Common myeloid progenitor, CD34-positive (primary cell): ENCODE measurements around the gene PHLDA3.

Experiments
- CTCF ChIA-PET: fragments of 350-600 bp; sonication (Branson Sonifier 250); formaldehyde crosslinking; loops from one replicate; lab custom pipeline; 2021; ENCODE audit warnings: antibody characterized with exemption; lab: Charles Lee
- POLR2A ChIA-PET: fragments of 350-600 bp; sonication (Branson Sonifier 250); formaldehyde crosslinking; loops from one replicate; lab custom pipeline; 2021; ENCODE audit warnings: antibody characterized with exemption; lab: Charles Lee
- DNase-seq, 3 donors: peaks; one replicate each; pipeline versions ENCODE4 v3.0.0 to v3.0.0-alpha.2; 2013
- H3K27ac ChIP-seq, 2 experiments: 1 replicate in 1 of 2; 2 replicates in 1 of 2; pipeline ENCODE4 v1.7.0; 2013; ENCODE audit warnings: inconsistent platforms in 2 of 2, low read length in 2 of 2, mild to moderate bottlenecking in 2 of 2, low read depth in 1 of 2, moderate library complexity in 1 of 2; ENCODE audit not compliant: severe bottlenecking in 2 of 2, insufficient read depth in 1 of 2, poor library complexity in 1 of 2
- H3K27me3 ChIP-seq, 5 experiments: replicated peaks in 2 of 5; 1 replicate in 3 of 5; 2 replicates in 2 of 5; pipeline versions ENCODE4 v1.6.1 to v1.7.0; 2013; ENCODE audit warnings: low read length in 4 of 5, mild to moderate bottlenecking in 2 of 5, moderate library complexity in 2 of 5, inconsistent platforms in 1 of 5; ENCODE audit not compliant: insufficient read depth in 5 of 5, control insufficient read depth in 4 of 5
- H3K36me3 ChIP-seq, 4 experiments: 1 replicate in 2 of 4; 2 replicates in 2 of 4; pipeline versions ENCODE4 v1.6.1 to v1.7.0; 2013; ENCODE audit warnings: low read length in 3 of 4, control low read depth in 1 of 4, mild to moderate bottlenecking in 1 of 4; ENCODE audit not compliant: control insufficient read depth in 4 of 4, insufficient read depth in 4 of 4
- H3K4me1 ChIP-seq, 4 experiments: 1 replicate in 3 of 4; 2 replicates in 1 of 4; pipeline versions ENCODE4 v1.6.1 to v1.7.1; 2013; ENCODE audit warnings: low read length in 3 of 4, mild to moderate bottlenecking in 3 of 4, control low read depth in 1 of 4, inconsistent platforms in 1 of 4, moderate library complexity in 1 of 4; ENCODE audit not compliant: control insufficient read depth in 4 of 4, insufficient read depth in 4 of 4; ENCODE audit errors: control extremely low read depth in 1 of 4
- H3K4me3 ChIP-seq, 7 experiments: 1 replicate in 4 of 7; 2 replicates in 3 of 7; pipeline versions ENCODE4 v1.5.1 to v1.7.0; 2013; ENCODE audit warnings: mild to moderate bottlenecking in 7 of 7, low read length in 6 of 7, moderate library complexity in 6 of 7, inconsistent platforms in 2 of 7, low read depth in 2 of 7, control low read depth in 1 of 7; ENCODE audit not compliant: insufficient read depth in 4 of 7, control insufficient read depth in 1 of 7; ENCODE audit errors: extremely low read depth in 1 of 7
- H3K9me3 ChIP-seq, 5 experiments: 1 replicate in 4 of 5; 2 replicates in 1 of 5; pipeline versions ENCODE4 v1.6.1 to v1.7.1; 2013; ENCODE audit warnings: low read length in 4 of 5, mild to moderate bottlenecking in 2 of 5, inconsistent platforms in 1 of 5, low read depth in 1 of 5, moderate library complexity in 1 of 5; ENCODE audit not compliant: control insufficient read depth in 4 of 5, insufficient read depth in 2 of 5; ENCODE audit errors: control extremely low read depth in 1 of 5
- WGBS: methylation state at CpG from one replicate; pipeline ENCODE4 v1.1.5; 2013; ENCODE audit not compliant: insufficient coverage; 5-methylcytosine and 5-hydroxymethylcytosine counted together

PHLDA3 gene

GRCh38 chr1:201429736-201430501 is 39.1 kb downstream of the PHLDA3 start:
- Histone ChIP-seq H3K27ac (no peak overlapping the region), H3K9me3 (no peaks in the 10 kb centered on the region), H3K4me3 (no peak overlapping the region), H3K4me1 (peaks cover 0 to 5% (median 0%) of the 10 kb centered on the region in 4 experiments), H3K36me3 (no peaks in the 10 kb centered on the region), H3K27me3 (no peaks in the 10 kb centered on the region)
- no peak for DNase-seq
- ChIA-PET CTCF (interaction anchor here (1.0 kb wide), 1 partner anchor 51 kb away, joined by 4 read pairs; no protein-coding TSS in a partner anchor), POLR2A (no interaction called here)
- 100% methylated on average over 11 of the region's 18 CpGs for WGBS

GRCh38 chr1:201427963-201428362 is 41.0 kb downstream of the PHLDA3 start:
- Histone ChIP-seq H3K27ac (no peak overlapping the region), H3K4me1 (peaks cover 0 to 5% (median 0%) of the 10 kb centered on the region in 4 experiments), H3K9me3 (peaks cover 0 to 3% (median 0%) of the 10 kb centered on the region in 5 experiments), H3K36me3 (no peaks in the 10 kb centered on the region), H3K4me3 (no peak overlapping the region), H3K27me3 (no peaks in the 10 kb centered on the region)
- WGBS: 77% methylated on average over 3 of the region's 6 CpGs
- ChIA-PET POLR2A (no interaction called here), CTCF (interaction anchor here (0.8 kb wide), 1 partner anchor 202 kb away, joined by 3 read pairs; no protein-coding TSS in a partner anchor)
- DNase-seq: no peak

DNA sequence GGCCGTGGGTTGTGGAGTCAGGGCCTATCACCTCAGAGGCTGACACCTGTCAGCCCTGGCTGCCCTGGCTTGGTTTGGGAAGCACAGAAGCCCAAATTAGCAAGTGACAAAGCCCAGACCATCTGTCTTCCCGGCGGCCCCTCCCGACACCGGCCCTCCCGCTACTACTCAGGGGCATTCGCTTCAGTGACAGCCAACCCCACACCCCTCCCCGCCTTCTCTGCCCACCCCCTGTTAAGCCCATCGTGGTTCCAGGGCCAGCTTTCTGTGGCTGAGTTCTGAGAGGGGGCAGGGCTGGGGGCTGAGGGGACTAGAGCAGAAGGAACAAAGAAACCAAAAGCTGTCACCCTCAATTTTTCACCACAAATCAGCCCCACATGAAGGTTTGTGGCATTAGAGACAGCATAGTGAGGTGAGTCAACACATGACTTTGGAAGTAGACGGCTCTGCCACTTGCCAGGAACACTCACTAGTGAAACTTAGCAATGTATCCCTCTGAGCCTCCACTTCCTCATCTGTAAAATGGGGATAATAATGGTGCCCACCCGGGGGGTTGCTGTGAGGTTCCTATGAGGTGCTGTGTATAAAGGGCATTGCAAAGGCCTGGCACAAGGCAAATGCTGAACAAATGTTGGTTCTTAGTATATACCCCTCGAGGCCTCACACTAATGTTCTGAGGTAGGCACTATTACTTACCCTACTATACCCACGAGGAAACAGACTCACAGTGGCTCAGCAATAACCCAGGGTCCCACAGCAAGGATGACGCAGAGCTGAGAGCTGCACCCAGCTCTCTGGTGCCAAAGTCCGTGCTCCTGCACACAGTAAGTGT is 42.3 kb downstream of the PHLDA3 start:
- Histone ChIP-seq H3K4me3 (no peak overlapping the region), H3K27ac (no peak overlapping the region), H3K4me1 (peaks cover 0 to 5% (median 0%) of the 10 kb centered on the region in 4 experiments), H3K36me3 (no peaks in the 10 kb centered on the region), H3K9me3 (peaks cover 0 to 3% (median 0%) of the 10 kb centered on the region in 5 experiments), H3K27me3 (no peaks in the 10 kb centered on the region)
- 59% methylated on average over 11 of the region's 15 CpGs for whole genome bisulfite sequencing
- POLR2A ChIA-PET: no interaction called here
- CTCF ChIA-PET: interaction anchor here (1.3 to 1.9 kb wide), 2 partner anchors 9 to 42 kb away, joined by 3 to 9 read pairs; partner anchors contain the start of gene PHLDA3
- peak; percentile 31 to 81 (median 74) for DNase-seq

GRCh38 chr1:201424146-201424545 is 44.8 kb downstream of the PHLDA3 start:
- H3K9me3 ChIP-seq: peaks cover 0 to 3% (median 0%) of the 10 kb centered on the region in 5 experiments
- POLR2A ChIA-PET: no interaction called here
- H3K4me1 ChIP-seq: peaks cover 0 to 5% (median 0%) of the 10 kb centered on the region in 4 experiments
- H3K36me3 ChIP-seq: no peaks in the 10 kb centered on the region
- no peak overlapping the region for H3K4me3 ChIP-seq
- peaks cover 0 to 2% (median 0%) of the 10 kb centered on the region in 5 experiments for H3K27me3 ChIP-seq
- no peak overlapping the region for H3K27ac ChIP-seq
- no peak for DNase-seq
- CTCF ChIA-PET: interaction anchor here (0.9 to 1.3 kb wide), 2 partner anchors 12 to 15 kb away, joined by 3 to 4 read pairs; no protein-coding TSS in a partner anchor
- WGBS: 92% methylated on average over 2 of the region's 2 CpGs

- DNase-seq: no peak
- no peak overlapping the region for H3K27ac ChIP-seq
- 99% methylated on average over 5 of the region's 6 CpGs for WGBS
- no peak overlapping the region for H3K4me3 ChIP-seq
- H3K27me3 ChIP-seq: peaks cover 0 to 2% (median 0%) of the 10 kb centered on the region in 5 experiments
- no peaks in the 10 kb centered on the region for H3K36me3 ChIP-seq
- H3K9me3 ChIP-seq: peaks cover 0 to 3% (median 0%) of the 10 kb centered on the region in 5 experiments
- CTCF ChIA-PET: interaction anchor here (0.9 to 1.3 kb wide), 3 partner anchors 12 to 51 kb away, joined by 3 to 4 read pairs (median 3); no protein-coding TSS in a partner anchor
- POLR2A ChIA-PET: no interaction called here
- peaks cover 0 to 5% (median 0%) of the 10 kb centered on the region in 4 experiments for H3K4me1 ChIP-seq
These were observed 45.3 kb downstream of the PHLDA3 start for GRCh38 chr1:201423655-201424054.

GRCh38 chr1:201422436-201423030 is 46.5 kb downstream of the PHLDA3 start:
- no peak for DNase-seq
- H3K36me3 ChIP-seq: no peaks in the 10 kb centered on the region
- no peak overlapping the region for H3K4me3 ChIP-seq
- ChIA-PET CTCF (interaction anchor here (1.8 kb wide), 1 partner anchor 13 kb away, joined by 5 read pairs; no protein-coding TSS in a partner anchor), POLR2A (no interaction called here)
- H3K4me1 ChIP-seq: no peaks in the 10 kb centered on the region
- 89% methylated on average over 5 of the region's 6 CpGs for WGBS
- peaks cover 0 to 4% (median 0%) of the 10 kb centered on the region in 5 experiments for H3K27me3 ChIP-seq
- no peak overlapping the region for H3K27ac ChIP-seq
- peaks cover 0 to 3% (median 0%) of the 10 kb centered on the region in 5 experiments for H3K9me3 ChIP-seq
